Measurements from ENCODE around the gene TMX4.

TMX4 gene

GRCh38 chr20:8012724-8013123 lies 6.8 kb downstream of the TMX4 start:
- DNase-seq, result no peak

- DNase-seq, result no peak
These were observed 10.8 kb downstream of the TMX4 start for GRCh38 chr20:8008733-8009132.

GRCh38 chr20:8007490-8007889 lies 12.1 kb downstream of the TMX4 start:
- DNase-seq, result no peak

GRCh38 chr20:8005575-8006366 lies 13.8 kb downstream of the TMX4 start:
- no peak for DNase-seq

GRCh38 chr20:8005033-8005432 lies 14.5 kb downstream of the TMX4 start:
- no peak for DNase-seq

- no peak for DNase-seq
These were observed 17.5 kb downstream of the TMX4 start for GRCh38 chr20:8002056-8002455.

- no peak for DNase-seq
These were observed 18.8 kb downstream of the TMX4 start for GRCh38 chr20:8000796-8001195.

GRCh38 chr20:7996898-7997297 lies 22.7 kb downstream of the TMX4 start:
- no peak for DNase-seq

GRCh38 chr20:7994809-7995208 lies 24.8 kb downstream of the TMX4 start:
- DNase-seq, result no peak

- DNase-seq, result no peak
These were observed 25.9 kb downstream of the TMX4 start for GRCh38 chr20:7993703-7994102.

GRCh38 chr20:7993238-7993637 lies 26.3 kb downstream of the TMX4 start:
- DNase-seq, result no peak

- DNase-seq, result no peak
These were observed 29.2 kb downstream of the TMX4 start for GRCh38 chr20:7990385-7990784.

- no peak for DNase-seq
These were observed 30.2 kb downstream of the TMX4 start for GRCh38 chr20:7989379-7989778.

GRCh38 chr20:7985916-7986315 lies 33.6 kb downstream of the TMX4 start:
- DNase-seq, result no peak

GRCh38 chr20:7984192-7984591 lies 35.4 kb downstream of the TMX4 start:
- DNase-seq, result no peak

GRCh38 chr20:7981374-7981773 lies 38.2 kb downstream of the TMX4 start:
- no peak for DNase-seq

- peak in 1 of 2 experiments; percentile 48 for DNase-seq
These were observed 39.1 kb downstream of the TMX4 start for GRCh38 chr20:7980332-7981046.

GRCh38 chr20:7977709-7978108 lies 41.9 kb downstream of the TMX4 start:
- no peak for DNase-seq

GRCh38 chr20:7975851-7976414 lies 43.6 kb downstream of the TMX4 start:
- no peak for DNase-seq

- no peak for DNase-seq
These were observed 44.7 kb downstream of the TMX4 start for GRCh38 chr20:7974785-7975435.

- no peak for DNase-seq
These were observed 47.9 kb downstream of the TMX4 start for GRCh38 chr20:7971536-7972280.

- no peak for DNase-seq
These were observed 52.2 kb downstream of the TMX4 start for GRCh38 chr20:7967199-7967844.
